Measurements from ENCODE around the gene B3GNT9. TPM values are rescaled to one million over a fixed set of nuclear protein-coding genes. Genes with fewer than 3 reads are reported as not detected.
A peak's percentile ranks its signal among the peaks of the same experiment; 100 is the strongest.

The B3GNT9 gene
- total RNA-seq, 1 experiment from 2014 or later: 10.0 TPM

- no peaks in the 10 kb centered on the region for H3K36me3 ChIP-seq
- H3K4me3 ChIP-seq: peak overlapping the region; percentile 41
- H3K9me3 ChIP-seq: no peaks in the 10 kb centered on the region
- no peak for DNase-seq
- H3K27me3 ChIP-seq: no peaks in the 10 kb centered on the region
Observed at GRCh38 chr16:67174706-67175231, 24.0 kb upstream of the B3GNT9 start.

DNA sequence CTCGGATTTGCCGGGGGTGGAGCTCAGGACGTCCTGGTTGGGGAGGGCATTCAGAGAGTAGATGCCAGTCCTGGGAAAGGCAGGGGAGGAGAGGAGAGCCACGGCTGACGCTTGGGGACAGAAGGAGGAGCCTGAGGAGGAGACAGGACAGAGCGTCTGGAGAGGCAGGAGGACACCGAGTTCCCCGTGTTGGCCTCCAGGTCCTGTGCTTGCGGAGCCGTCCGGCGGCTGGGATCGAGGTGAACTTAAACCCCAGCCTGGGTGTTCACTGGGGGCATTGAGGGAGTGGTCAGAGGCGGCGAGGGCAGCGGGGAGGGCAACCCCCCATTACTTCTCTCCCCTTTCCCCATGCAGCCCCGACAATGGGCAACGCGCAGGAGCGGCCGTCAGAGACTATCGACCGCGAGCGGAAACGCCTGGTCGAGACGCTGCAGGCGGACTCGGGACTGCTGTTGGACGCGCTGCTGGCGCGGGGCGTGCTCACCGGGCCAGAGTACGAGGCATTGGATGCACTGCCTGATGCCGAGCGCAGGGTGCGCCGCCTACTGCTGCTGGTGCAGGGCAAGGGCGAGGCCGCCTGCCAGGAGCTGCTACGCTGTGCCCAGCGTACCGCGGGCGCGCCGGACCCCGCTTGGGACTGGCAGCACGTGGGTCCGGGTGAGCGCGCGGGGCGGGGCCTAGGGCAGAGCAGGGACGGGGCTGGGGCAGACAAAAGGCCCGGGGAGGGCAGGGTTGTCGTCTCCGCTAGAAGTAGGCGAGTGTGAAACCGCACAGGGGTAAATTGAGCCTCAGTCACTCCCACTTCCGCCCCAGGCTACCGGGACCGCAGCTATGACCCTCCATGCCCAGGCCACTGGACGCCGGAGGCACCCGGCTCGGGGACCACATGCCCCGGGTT lies 23.3 kb upstream of the B3GNT9 start:
- DNase-seq: peak; percentile 88
- Histone ChIP-seq H3K4me3 (peak overlapping the region; percentile 41), H3K9me3 (no peaks in the 10 kb centered on the region), H3K36me3 (no peaks in the 10 kb centered on the region), H3K27me3 (no peaks in the 10 kb centered on the region)

GRCh38 chr16:67173323-67173722 lies 22.5 kb upstream of the B3GNT9 start:
- H3K36me3 ChIP-seq: no peaks in the 10 kb centered on the region
- H3K27me3 ChIP-seq: no peaks in the 10 kb centered on the region
- H3K4me3 ChIP-seq: peak overlapping the region; percentile 41
- no peaks in the 10 kb centered on the region for H3K9me3 ChIP-seq
- no peak for DNase-seq

DNA sequence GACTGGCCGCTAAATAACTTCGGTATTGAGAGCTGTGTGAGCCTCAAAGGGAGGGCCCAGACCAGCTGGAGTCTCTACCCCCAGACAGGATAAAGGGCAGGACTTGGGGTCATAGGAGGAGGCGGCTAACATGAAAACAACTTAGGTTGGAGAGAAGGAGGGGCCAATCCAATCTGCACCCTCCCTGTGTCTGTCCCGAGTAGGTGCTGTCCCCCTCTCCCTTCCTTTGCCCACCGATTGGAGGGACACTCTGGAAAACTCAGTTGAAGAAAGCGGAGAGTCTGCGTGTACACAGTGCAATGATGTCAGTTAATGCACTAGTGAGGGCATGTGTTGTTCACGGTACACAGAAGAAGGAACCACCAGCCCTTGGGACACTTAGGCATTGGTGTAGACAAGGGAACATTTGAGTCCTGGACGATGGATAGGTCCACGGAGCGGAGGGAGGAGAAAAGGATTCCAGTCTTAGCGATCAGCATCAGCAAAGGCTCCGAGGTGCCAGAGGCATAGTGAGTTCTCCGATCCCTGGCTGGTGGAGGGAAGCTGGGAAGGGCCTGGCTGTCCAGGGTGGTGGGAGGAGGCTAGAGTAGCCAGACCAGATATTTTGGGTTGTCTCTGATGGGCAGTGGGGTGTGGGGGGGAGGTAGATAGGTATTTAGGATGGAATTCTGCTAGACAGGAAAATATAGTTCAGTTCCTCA lies 20.3 kb upstream of the B3GNT9 start:
- H3K27me3 ChIP-seq: no peaks in the 10 kb centered on the region
- DNase-seq: no peak
- no peaks in the 10 kb centered on the region for H3K9me3 ChIP-seq
- H3K4me3 ChIP-seq: peak overlapping the region; percentile 44
- no peaks in the 10 kb centered on the region for H3K36me3 ChIP-seq

DNA sequence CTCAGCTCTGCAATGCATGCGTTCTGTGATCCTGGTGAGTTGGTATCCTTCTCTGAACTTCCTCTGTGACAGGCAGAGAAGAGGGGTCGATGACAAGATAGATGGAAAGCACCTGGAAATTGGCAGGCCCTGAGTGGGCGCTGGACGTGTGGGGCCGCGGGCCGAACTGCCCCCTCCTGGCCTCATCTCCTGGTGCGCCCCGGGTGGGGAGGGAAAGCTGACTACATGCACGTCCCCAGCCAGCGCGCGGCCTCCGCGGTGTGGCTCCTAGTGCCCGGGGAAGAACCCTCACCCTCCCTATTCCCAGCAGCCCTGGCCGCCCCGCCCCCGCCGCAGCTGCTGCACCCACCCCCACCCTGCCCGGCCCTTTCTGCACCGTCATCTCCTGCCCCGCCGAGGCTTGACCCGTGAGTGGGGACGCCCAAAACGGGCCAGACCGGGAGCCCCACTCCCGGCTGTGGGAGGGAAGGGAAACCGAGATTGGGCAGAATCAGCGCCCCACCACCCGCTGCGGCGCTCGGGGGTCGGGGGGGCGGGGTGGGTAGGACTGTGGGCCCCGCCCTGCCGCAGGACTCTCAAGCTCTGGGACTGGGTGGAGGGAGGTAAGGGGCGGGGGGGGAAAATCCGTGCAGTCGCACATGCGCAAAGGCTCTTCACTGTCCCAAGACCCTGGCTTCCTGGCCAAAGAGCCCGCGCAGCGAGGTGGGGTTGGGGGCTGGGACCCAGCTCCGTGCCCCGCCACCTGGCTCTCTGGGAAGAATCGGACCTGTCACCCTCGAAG lies 19.6 kb upstream of the B3GNT9 start, which contains the start of gene NOL3:
Gene NOL3 (plus strand): TSS at position 371 of the 781 bp plus-strand sequence.
- Histone ChIP-seq H3K9me3 (no peaks in the 10 kb centered on the region), H3K4me3 (peak within 1 kb of the TSS; percentile 44)
- DNase-seq: peak; percentile 79

GRCh38 chr16:67169642-67170167 lies 18.9 kb upstream of the B3GNT9 start:
- H3K4me3 ChIP-seq: peak overlapping the region; percentile 44
- no peaks in the 10 kb centered on the region for H3K9me3 ChIP-seq
- DNase-seq: no peak

More for the DNA sequence above, 19.6 kb upstream of the B3GNT9 start, which contains the start of gene NOL3:
- H3K27me3 ChIP-seq: no peaks in the 10 kb centered on the region
- no peaks in the 10 kb centered on the region for H3K36me3 ChIP-seq

GRCh38 chr16:67169011-67169451 lies 18.2 kb upstream of the B3GNT9 start:
- no peak overlapping the region for H3K4me3 ChIP-seq
- DNase-seq: no peak
- no peaks in the 10 kb centered on the region for H3K36me3 ChIP-seq
- no peaks in the 10 kb centered on the region for H3K27me3 ChIP-seq
- no peaks in the 10 kb centered on the region for H3K9me3 ChIP-seq

More at GRCh38 chr16:67169642-67170167, 18.9 kb upstream of the B3GNT9 start:
- Histone ChIP-seq H3K36me3 (no peaks in the 10 kb centered on the region), H3K27me3 (no peaks in the 10 kb centered on the region)

- Histone ChIP-seq H3K27me3 (no peaks in the 10 kb centered on the region), H3K9me3 (no peaks in the 10 kb centered on the region), H3K36me3 (no peaks in the 10 kb centered on the region), H3K4me3 (no peak overlapping the region)
- no peak for DNase-seq
Observed at GRCh38 chr16:67167588-67167987, 16.8 kb upstream of the B3GNT9 start.

DNA sequence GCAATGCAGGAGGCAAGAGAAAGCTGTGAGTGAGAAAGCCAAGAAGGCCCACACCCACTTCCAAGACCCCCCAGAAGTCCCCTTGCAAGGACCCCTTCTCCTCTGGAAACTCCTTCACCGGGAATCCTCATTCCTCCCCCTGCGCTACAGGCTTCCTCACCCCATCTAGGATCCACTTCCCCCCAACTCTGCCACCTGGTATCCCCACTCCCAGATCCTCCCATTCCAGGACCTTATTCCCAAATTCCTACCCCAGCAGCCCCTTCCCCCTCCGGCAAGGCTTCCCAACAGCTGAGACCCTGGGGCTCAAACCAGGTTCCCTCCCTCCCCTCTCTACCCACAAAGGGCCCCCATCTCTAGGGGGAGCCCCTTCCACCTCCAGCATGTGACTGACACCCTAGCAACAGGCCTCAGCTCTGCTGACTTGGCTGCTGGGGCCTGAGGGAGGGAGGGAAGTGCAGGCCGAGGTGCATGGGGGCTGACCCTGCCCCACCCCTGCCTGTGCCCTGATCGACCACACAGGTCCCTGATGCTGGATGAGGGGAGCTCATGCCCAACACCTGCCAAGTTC lies 15.9 kb upstream of the B3GNT9 start:
- DNase-seq: no peak
- H3K36me3 ChIP-seq: no peaks in the 10 kb centered on the region
- no peak overlapping the region for H3K4me3 ChIP-seq
- no peaks in the 10 kb centered on the region for H3K27me3 ChIP-seq
- H3K9me3 ChIP-seq: no peaks in the 10 kb centered on the region

DNA sequence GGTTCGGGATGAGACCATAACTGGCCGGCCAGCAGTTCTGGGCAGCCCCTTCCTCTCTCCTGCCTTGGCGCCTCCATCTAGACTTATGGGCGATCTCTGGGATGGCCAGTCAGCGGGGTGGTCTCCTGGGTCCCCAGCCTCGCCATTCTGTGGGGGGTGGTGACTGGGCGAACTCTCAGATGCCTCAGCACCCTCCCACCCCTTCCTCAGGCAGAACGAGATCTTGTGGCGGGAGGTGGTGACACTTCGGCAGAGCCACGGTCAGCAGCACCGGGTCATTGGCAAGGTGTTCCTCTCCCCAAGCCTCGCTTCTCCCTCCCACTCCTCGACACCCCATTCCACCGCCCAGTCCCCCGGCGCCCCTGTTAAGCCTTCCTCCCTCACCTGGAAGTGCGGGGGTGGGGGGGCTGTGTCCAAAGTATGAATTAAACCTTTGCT lies 15.3 kb upstream of the B3GNT9 start:
- H3K36me3 ChIP-seq: no peaks in the 10 kb centered on the region
- H3K9me3 ChIP-seq: no peaks in the 10 kb centered on the region
- H3K4me3 ChIP-seq: no peak overlapping the region
- DNase-seq: no peak
- no peaks in the 10 kb centered on the region for H3K27me3 ChIP-seq

DNA sequence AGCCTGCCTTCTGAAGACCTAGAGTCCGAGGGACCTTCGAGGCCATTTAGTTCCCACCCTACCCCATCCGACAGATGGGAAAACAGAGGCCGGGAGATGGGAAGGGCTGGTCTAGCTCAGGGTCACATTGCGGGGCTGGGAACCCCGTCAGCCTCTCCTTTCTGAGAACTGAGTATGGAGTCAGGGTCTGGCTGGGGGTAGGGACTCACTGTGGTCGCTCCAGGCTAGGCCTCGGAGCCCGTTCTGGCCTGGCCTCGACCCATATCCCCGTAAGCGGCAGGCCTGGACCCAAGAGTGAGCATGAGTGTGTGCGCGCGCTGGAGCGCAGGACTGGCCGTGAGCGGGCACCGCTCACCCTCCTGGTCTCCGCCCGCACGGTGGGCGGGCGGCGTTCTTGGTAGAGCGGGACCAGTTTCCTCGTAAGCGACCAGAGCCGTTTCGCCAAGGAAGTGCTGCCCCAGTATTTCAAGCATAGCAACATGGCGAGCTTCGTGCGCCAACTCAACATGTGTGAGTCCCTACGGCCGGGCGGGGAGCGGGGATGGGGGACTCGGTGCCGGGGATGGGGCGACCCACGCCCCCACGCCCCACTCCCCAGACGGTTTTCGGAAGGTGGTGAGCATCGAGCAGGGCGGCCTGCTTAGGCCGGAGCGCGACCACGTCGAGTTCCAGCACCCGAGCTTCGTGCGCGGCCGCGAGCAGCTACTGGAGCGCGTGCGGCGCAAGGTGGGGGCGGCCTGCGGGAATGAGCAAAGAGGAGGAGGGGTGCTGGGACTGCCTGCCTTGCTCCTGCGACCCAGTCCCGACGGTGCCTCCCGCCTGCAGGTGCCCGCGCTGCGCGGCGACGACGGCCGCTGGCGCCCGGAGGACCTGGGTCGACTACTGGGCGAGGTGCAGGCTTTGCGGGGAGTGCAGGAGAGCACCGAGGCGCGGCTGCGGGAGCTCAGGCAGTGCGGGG lies 14.6 kb upstream of the B3GNT9 start:
- DNase-seq: no peak
- H3K4me3 ChIP-seq: no peak overlapping the region
- no peaks in the 10 kb centered on the region for H3K27me3 ChIP-seq
- H3K9me3 ChIP-seq: no peaks in the 10 kb centered on the region
- no peaks in the 10 kb centered on the region for H3K36me3 ChIP-seq

DNA sequence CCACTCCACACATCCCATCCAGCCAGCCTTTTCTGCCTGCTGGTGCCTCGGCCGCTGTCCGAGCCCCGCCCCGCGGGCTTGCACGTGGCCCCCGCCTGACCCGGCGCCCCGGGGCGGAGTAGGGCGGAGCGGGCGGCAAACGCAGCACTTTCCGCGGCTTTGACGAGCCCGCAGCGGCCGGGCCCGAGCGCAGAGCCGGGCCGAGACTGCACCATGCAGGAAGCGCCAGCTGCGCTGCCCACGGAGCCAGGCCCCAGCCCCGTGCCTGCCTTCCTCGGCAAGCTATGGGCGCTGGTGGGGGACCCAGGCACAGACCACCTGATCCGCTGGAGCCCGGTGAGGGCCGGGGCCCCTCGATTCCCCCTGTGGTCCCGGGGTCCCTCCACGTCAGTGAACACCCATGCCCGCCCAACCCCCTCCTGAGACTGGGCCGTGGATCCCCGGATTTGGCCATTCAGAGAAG lies 13.8 kb upstream of the B3GNT9 start, which contains the start of gene HSF4:
Gene HSF4 (plus strand): TSS at position 147 of the 463 bp plus-strand sequence. CDS start 67 bp downstream, at position 214.
- Histone ChIP-seq H3K27me3 (no peaks in the 10 kb centered on the region), H3K9me3 (no peaks in the 10 kb centered on the region), H3K4me3 (no peak within 1 kb of the TSS), H3K36me3 (no peaks in the 10 kb centered on the region)
- DNase-seq: no peak

- H3K36me3 ChIP-seq: no peaks in the 10 kb centered on the region
- DNase-seq: no peak
Observed at GRCh38 chr16:67163999-67164558, 13.3 kb upstream of the B3GNT9 start.

GRCh38 chr16:67163164-67163998 lies 12.6 kb upstream of the B3GNT9 start:
- Histone ChIP-seq H3K9me3 (no peaks in the 10 kb centered on the region), H3K27me3 (no peaks in the 10 kb centered on the region), H3K4me3 (no peak overlapping the region), H3K36me3 (no peaks in the 10 kb centered on the region)
- no peak for DNase-seq

More at GRCh38 chr16:67163999-67164558, 13.3 kb upstream of the B3GNT9 start:
- Histone ChIP-seq H3K9me3 (no peaks in the 10 kb centered on the region), H3K27me3 (no peaks in the 10 kb centered on the region), H3K4me3 (no peak overlapping the region)

All from MG63 (cell line).